HepG2 (cell line): ENCODE measurements around the gene CACNA1I.

Experiments
- HOXD1 ChIP-seq: sonication (generic); formaldehyde crosslinking; IDR thresholded peaks from 2 replicates; pipeline ENCODE4 v1.5.0; 2020; ENCODE audit warnings: missing genetic modification reagents
- MAX ChIP-seq: IDR thresholded peaks from 2 replicates; pipeline ENCODE4 v1.6.1; 2012; ENCODE audit warnings: inconsistent platforms
- NFKBIZ ChIP-seq: IDR thresholded peaks from 2 replicates; pipeline ENCODE4 v1.6.1; 2018; ENCODE audit warnings: missing genetic modification reagents, missing compliant biosample characterization

GRCh38 chr22:39721206-39722031, 150.9 kb downstream of the CACNA1I start:
- TF ChIP-seq MAX (no peak), NFKBIZ (CRISPR knock-in tag) (no peak), HOXD1 (no peak)
